Caco-2 (cell line): ENCODE results near the gene SWAP70. TPM values are rescaled to one million over a fixed set of nuclear protein-coding genes. Genes with fewer than 3 reads are reported as not detected.

Experiments used
- BruUV-seq: library from RNA; stranded (reverse); fragments of 400-500 nt; replicated peaks from 2 replicates; lab custom pipeline; 2021; lab: Mats Ljungman, UMichigan
- CTCF ChIA-PET: fragments of 300-600 bp; sonication (Branson Sonifier 250); formaldehyde crosslinking; loops from one replicate; lab custom pipeline; 2022; ENCODE audit warnings: antibody characterized with exemption; lab: Charles Lee
- POLR2A ChIA-PET: fragments of 300-600 bp; sonication (Branson Sonifier 250); formaldehyde crosslinking; loops from one replicate; lab custom pipeline; 2022; ENCODE audit warnings: antibody characterized with exemption; lab: Charles Lee
- DNase-seq, 2 experiments: peaks; one replicate each; pipeline versions ENCODE4 v3.0.0 to v3.0.0-alpha.2; 2020 to 2022
- H3K27me3 ChIP-seq: replicated peaks from 2 replicates; pipeline ENCODE4 v1.6.0; 2011; ENCODE audit warnings: low read length; ENCODE audit not compliant: control insufficient read depth, insufficient read depth
- H3K36me3 ChIP-seq: 2 replicates; pipeline ENCODE4 v1.5.1; 2011; ENCODE audit warnings: low read length; ENCODE audit not compliant: control insufficient read depth, insufficient read depth
- H3K4me1 ChIP-seq: fragments of 250-450 bp; sonication (Bioruptor Pico); 2 replicates; pipeline ENCODE4 v1.5.1; 2020; ENCODE audit warnings: mild to moderate bottlenecking
- H3K4me3 ChIP-seq: 2 replicates; pipeline ENCODE4 v1.5.1; 2011; ENCODE audit warnings: low read depth, mild to moderate bottlenecking, control low read depth, low read length
- H3K9me3 ChIP-seq: fragments of 250-450 bp; sonication (Bioruptor Pico); 2 replicates; pipeline ENCODE4 v1.5.1; 2020; ENCODE audit warnings: mild to moderate bottlenecking, moderate library complexity
- H3K27ac Mint-ChIP-seq: one replicate; pipeline ENCODE4 v1.8.0; 2022; ENCODE audit warnings: mixed read lengths; ENCODE audit not compliant: unreplicated experiment
- H3K27me3 Mint-ChIP-seq: one replicate; pipeline ENCODE4 v1.8.0; 2022; ENCODE audit warnings: mixed read lengths; ENCODE audit not compliant: insufficient read depth, unreplicated experiment
- H3K36me3 Mint-ChIP-seq: one replicate; pipeline ENCODE4 v1.8.0; 2022; ENCODE audit warnings: mild to moderate bottlenecking, mixed read lengths; ENCODE audit not compliant: insufficient read depth, unreplicated experiment
- H3K4me1 Mint-ChIP-seq: one replicate; pipeline ENCODE4 v1.8.0; 2022; ENCODE audit warnings: low read depth, mixed read lengths; ENCODE audit not compliant: unreplicated experiment
- H3K4me3 Mint-ChIP-seq: one replicate; pipeline ENCODE4 v1.8.0; 2022; ENCODE audit warnings: mild to moderate bottlenecking, moderate library complexity, mixed read lengths; ENCODE audit not compliant: unreplicated experiment
- H3K9me3 Mint-ChIP-seq: one replicate; pipeline ENCODE4 v1.8.0; 2022; ENCODE audit warnings: mixed read lengths; ENCODE audit not compliant: unreplicated experiment
- CTCF ChIP-seq, 2 experiments: fragments of 200-600 bp in 1 of 2; IDR thresholded peaks; 1 replicate in 1 of 2; 2 replicates in 1 of 2; pipeline versions ENCODE4 v1.5.1 to v1.8.0; 2011 to 2022; ENCODE audit warnings: antibody characterized with exemption in 1 of 2, control low read depth in 1 of 2, inconsistent platforms in 1 of 2, low read depth in 1 of 2, low read length in 1 of 2, mild to moderate bottlenecking in 1 of 2, moderate library complexity in 1 of 2; ENCODE audit not compliant: insufficient read depth in 1 of 2, severe bottlenecking in 1 of 2, unreplicated experiment in 1 of 2
- intact Hi-C: fragments of 100-400 bp; cut with micrococcal nuclease; formaldehyde crosslinking; loops from one replicate; pipeline ENCODE4 v1.10.0; 2022; ENCODE audit not compliant: unreplicated experiment
- total RNA-seq: library from RNA; stranded (reverse); gene quantifications from 2 replicates; pipeline ENCODE4 v1.2.3, GENCODE V29; 2022

Gene SWAP70
- total RNA-seq, 1 experiment from 2014 or later = 42.4 TPM

GRCh38 chr11:9639099-9639498, 24.8 kb upstream of the SWAP70 start:
- ChIA-PET CTCF (no interaction called here), POLR2A (no interaction called here)
- H3K9me3 Mint-ChIP-seq = peaks cover 2% of the 10 kb centered on the region

GRCh38 chr11:9639985-9640384, 23.9 kb upstream of the SWAP70 start:
- Mint-ChIP-seq H3K4me3 (no peak overlapping the region), H3K27me3 (no peaks in the 10 kb centered on the region), H3K9me3 (no peaks in the 10 kb centered on the region), H3K27ac (no peak overlapping the region), H3K36me3 (no peaks in the 10 kb centered on the region), H3K4me1 (peaks cover 5% of the 10 kb centered on the region)
- Histone ChIP-seq H3K4me3 (no peak overlapping the region), H3K36me3 (no peaks in the 10 kb centered on the region), H3K9me3 (no peaks in the 10 kb centered on the region), H3K27me3 (no peaks in the 10 kb centered on the region), H3K4me1 (no peaks in the 10 kb centered on the region)
- no peak for TF ChIP-seq CTCF (IDR thresholded peaks at IDR 0.05; ENCODE audit: insufficient read depth in 1 of 2, low read depth in 1 of 2, low read length in 1 of 2, severe bottlenecking in 1 of 2, unreplicated experiment in 1 of 2)
- intact Hi-C loops = no loop called here
- ChIA-PET CTCF (no interaction called here), POLR2A (no interaction called here)
- no TSS peak for BruUV-seq
- no peak for DNase-seq

More at GRCh38 chr11:9639099-9639498, 24.8 kb upstream of the SWAP70 start:
- no peaks in the 10 kb centered on the region for H3K4me1 ChIP-seq
- no peak overlapping the region for H3K27ac Mint-ChIP-seq
- no peaks in the 10 kb centered on the region for H3K9me3 ChIP-seq
- no peak overlapping the region for H3K4me3 Mint-ChIP-seq
- no peak overlapping the region for H3K4me3 ChIP-seq
- no peaks in the 10 kb centered on the region for H3K27me3 Mint-ChIP-seq
- no peaks in the 10 kb centered on the region for H3K36me3 ChIP-seq
- no peak for DNase-seq
- intact Hi-C loops = no loop called here
- TF ChIP-seq CTCF (IDR thresholded peaks at IDR 0.05; ENCODE audit: insufficient read depth in 1 of 2, low read depth in 1 of 2, low read length in 1 of 2, severe bottlenecking in 1 of 2, unreplicated experiment in 1 of 2) = no peak
- H3K36me3 Mint-ChIP-seq = no peaks in the 10 kb centered on the region
- H3K4me1 Mint-ChIP-seq = no peaks in the 10 kb centered on the region
- H3K27me3 ChIP-seq = no peaks in the 10 kb centered on the region
- BruUV-seq = no TSS peak

- Mint-ChIP-seq H3K9me3 (peaks cover 1% of the 10 kb centered on the region), H3K36me3 (no peaks in the 10 kb centered on the region), H3K27me3 (no peaks in the 10 kb centered on the region), H3K4me3 (no peak overlapping the region), H3K4me1 (peaks cover 5% of the 10 kb centered on the region), H3K27ac (no peak overlapping the region)
- no peaks in the 10 kb centered on the region for H3K4me1 ChIP-seq
- H3K27me3 ChIP-seq = no peaks in the 10 kb centered on the region
- intact Hi-C loops = no loop called here
- H3K36me3 ChIP-seq = no peaks in the 10 kb centered on the region
- CTCF ChIA-PET = no interaction called here
- no peak overlapping the region for H3K4me3 ChIP-seq
- no peak for DNase-seq
- H3K9me3 ChIP-seq = 0 out of 2 replicates have a peak, but pooled peaks cover 5% of the 10 kb centered on the region
- BruUV-seq = no TSS peak
- POLR2A ChIA-PET = no interaction called here
- no peak for TF ChIP-seq CTCF (IDR thresholded peaks at IDR 0.05; ENCODE audit: insufficient read depth in 1 of 2, low read depth in 1 of 2, low read length in 1 of 2, severe bottlenecking in 1 of 2, unreplicated experiment in 1 of 2)
These were observed 21.0 kb upstream of the SWAP70 start for GRCh38 chr11:9642894-9643293.
